Hepatocyte (in vitro differentiated cells): ENCODE results near the gene PTPRN2.

Source experiments
- CTCF ChIP-seq: fragments of 200-600 bp; sonication (generic); IDR thresholded peaks from 2 replicates; pipeline ENCODE4 v1.5.1; 2016; ENCODE audit warnings: antibody characterized with exemption, mild to moderate bottlenecking; ENCODE audit not compliant: poor library complexity
- EZH2 ChIP-seq: fragments of 200-600 bp; sonication (generic); IDR thresholded peaks from 2 replicates; pipeline ENCODE4 v1.6.1; 2016; ENCODE audit warnings: antibody characterized with exemption, mild to moderate bottlenecking, borderline replicate concordance
- EZH2phosphoT487 ChIP-seq: fragments of 200-600 bp; sonication (generic); IDR thresholded peaks from one replicate; pipeline ENCODE4 v1.6.1; 2018; ENCODE audit warnings: antibody characterized with exemption, mild to moderate bottlenecking, low read depth, moderate library complexity; ENCODE audit not compliant: unreplicated experiment, severe bottlenecking

DNA sequence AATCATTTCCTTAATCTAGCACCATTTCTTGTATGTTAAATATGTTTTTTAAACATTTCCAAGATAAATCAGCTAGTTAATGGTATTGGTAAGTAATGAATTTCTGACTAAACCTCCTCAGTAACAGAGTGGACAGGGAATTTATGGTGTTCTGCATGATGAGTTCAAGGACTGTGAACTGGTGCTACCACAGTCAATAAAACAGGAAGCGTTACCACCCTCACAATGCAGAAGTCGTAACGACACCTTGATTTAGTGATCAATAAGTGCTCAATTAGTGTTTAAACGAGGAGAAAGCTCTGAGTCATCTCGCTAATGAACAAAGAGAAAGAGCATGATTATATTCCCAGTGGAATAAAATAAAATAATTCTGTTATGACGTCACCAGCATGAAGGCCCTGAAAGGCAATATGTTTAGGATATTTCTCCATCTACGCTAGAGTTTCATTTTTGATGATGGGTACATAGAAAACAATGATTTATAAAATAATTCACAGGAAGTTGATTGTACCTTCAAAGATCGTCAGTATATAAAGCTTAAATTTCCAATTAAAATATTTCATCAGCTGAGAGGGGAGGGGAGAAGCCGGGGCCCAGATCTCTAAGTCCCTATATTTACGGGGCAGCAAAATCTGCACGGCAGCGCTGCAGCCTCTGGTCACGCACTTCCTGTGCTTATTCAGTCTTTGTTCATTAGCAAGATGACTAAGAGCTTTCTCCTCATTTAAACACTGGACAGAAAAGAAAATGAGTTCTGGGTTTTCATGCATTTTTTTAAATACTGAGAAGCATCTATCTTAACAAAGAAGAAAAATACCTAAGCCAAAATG is 400.5 kb downstream of the PTPRN2 start:
- TF ChIP-seq EZH2, result no peak
- no peak for TF ChIP-seq CTCF
- no peak for TF ChIP-seq EZH2phosphoT487
